HL-60 (cell line): ENCODE results near the gene FNIP1.

ENCODE experiments used
- DNase-seq, 2 experiments: peaks; one replicate each; pipeline ENCODE4 v3.0.0-alpha.2; 2010 to 2020; ENCODE audit warnings: low read depth in 1 of 2, low spot score in 1 of 2
- H3K27ac ChIP-seq: fragments of 250-450 bp; sonication (Bioruptor Pico); replicated peaks from 2 replicates; pipeline ENCODE4 v1.5.1; 2020; ENCODE audit warnings: mild to moderate bottlenecking, moderate library complexity
- H3K27me3 ChIP-seq: fragments of 250-450 bp; sonication (Bioruptor Pico); 2 replicates; pipeline ENCODE4 v1.5.1; 2021; ENCODE audit warnings: mild to moderate bottlenecking, moderate library complexity; ENCODE audit not compliant: insufficient read depth, poor library complexity, severe bottlenecking
- H3K4me3 ChIP-seq: replicated peaks from 2 replicates; pipeline ENCODE4 v1.5.1; 2011; ENCODE audit warnings: mild to moderate bottlenecking, control low read depth, low read length; ENCODE audit not compliant: insufficient read depth
- GABPA ChIP-seq: IDR thresholded peaks from 2 replicates; pipeline ENCODE4 v1.6.1; 2012; ENCODE audit warnings: low read depth
- POLR2AphosphoS5 ChIP-seq: IDR thresholded peaks from 2 replicates; pipeline ENCODE4 v1.6.1; 2012; ENCODE audit warnings: low read depth
- REST ChIP-seq: IDR thresholded peaks from 2 replicates; pipeline ENCODE4 v1.6.1; 2012; ENCODE audit warnings: low read depth; ENCODE audit not compliant: insufficient replicate concordance
- SPI1 ChIP-seq: IDR thresholded peaks from 2 replicates; pipeline ENCODE4 v1.6.1; 2012; ENCODE audit warnings: low read depth, mild to moderate bottlenecking, borderline replicate concordance
- TF ChIP-seq, protein P1 (sequence below): IDR thresholded peaks from one replicate; pipeline ENCODE4 v1.5.1; 2011; ENCODE audit warnings: low read length, control low read depth, inconsistent platforms; ENCODE audit not compliant: insufficient read depth

The FNIP1 gene

GRCh38 chr5:131818001-131818724, 21.3 kb upstream of the FNIP1 start:
- DNase-seq = no peak
- Histone ChIP-seq H3K27me3 (no peaks in the 10 kb centered on the region), H3K4me3 (no peak overlapping the region), H3K27ac (no peak overlapping the region)
- TF ChIP-seq, protein P1, sequence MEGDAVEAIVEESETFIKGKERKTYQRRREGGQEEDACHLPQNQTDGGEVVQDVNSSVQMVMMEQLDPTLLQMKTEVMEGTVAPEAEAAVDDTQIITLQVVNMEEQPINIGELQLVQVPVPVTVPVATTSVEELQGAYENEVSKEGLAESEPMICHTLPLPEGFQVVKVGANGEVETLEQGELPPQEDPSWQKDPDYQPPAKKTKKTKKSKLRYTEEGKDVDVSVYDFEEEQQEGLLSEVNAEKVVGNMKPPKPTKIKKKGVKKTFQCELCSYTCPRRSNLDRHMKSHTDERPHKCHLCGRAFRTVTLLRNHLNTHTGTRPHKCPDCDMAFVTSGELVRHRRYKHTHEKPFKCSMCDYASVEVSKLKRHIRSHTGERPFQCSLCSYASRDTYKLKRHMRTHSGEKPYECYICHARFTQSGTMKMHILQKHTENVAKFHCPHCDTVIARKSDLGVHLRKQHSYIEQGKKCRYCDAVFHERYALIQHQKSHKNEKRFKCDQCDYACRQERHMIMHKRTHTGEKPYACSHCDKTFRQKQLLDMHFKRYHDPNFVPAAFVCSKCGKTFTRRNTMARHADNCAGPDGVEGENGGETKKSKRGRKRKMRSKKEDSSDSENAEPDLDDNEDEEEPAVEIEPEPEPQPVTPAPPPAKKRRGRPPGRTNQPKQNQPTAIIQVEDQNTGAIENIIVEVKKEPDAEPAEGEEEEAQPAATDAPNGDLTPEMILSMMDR = no peak
- no peak for TF ChIP-seq SPI1
- no peak for TF ChIP-seq GABPA
- no peak for TF ChIP-seq REST
- no peak for TF ChIP-seq POLR2AphosphoS5

- H3K27me3 ChIP-seq = no peaks in the 10 kb centered on the region
- TF ChIP-seq, protein P1 = no peak
- no peak for TF ChIP-seq REST
- no peak for TF ChIP-seq POLR2AphosphoS5
- no peak for TF ChIP-seq GABPA
- TF ChIP-seq SPI1 = no peak
- DNase-seq = no peak
- H3K4me3 ChIP-seq = no peak overlapping the region
- H3K27ac ChIP-seq = no peak overlapping the region
Observed at GRCh38 chr5:131814990-131815389, 18.2 kb upstream of the FNIP1 start.

- no peak overlapping the region for H3K4me3 ChIP-seq
- TF ChIP-seq, protein P1 = no peak
- TF ChIP-seq REST (no peak), SPI1 (no peak), POLR2AphosphoS5 (no peak), GABPA (no peak)
- H3K27me3 ChIP-seq = no peaks in the 10 kb centered on the region
- no peak overlapping the region for H3K27ac ChIP-seq
- DNase-seq = no peak
Observed at GRCh38 chr5:131812371-131813160, 15.7 kb upstream of the FNIP1 start.
